HG02571 (cell line): ENCODE measurements around the gene SPRY2.

Experiments used
- ATAC-seq: cut with Tn5 transposase; IDR thresholded peaks from one replicate; pipeline ENCODE4 v1.9.1; 2021; ENCODE audit warnings: mild to moderate bottlenecking, moderate library complexity; ENCODE audit not compliant: unreplicated experiment

Gene SPRY2

DNA sequence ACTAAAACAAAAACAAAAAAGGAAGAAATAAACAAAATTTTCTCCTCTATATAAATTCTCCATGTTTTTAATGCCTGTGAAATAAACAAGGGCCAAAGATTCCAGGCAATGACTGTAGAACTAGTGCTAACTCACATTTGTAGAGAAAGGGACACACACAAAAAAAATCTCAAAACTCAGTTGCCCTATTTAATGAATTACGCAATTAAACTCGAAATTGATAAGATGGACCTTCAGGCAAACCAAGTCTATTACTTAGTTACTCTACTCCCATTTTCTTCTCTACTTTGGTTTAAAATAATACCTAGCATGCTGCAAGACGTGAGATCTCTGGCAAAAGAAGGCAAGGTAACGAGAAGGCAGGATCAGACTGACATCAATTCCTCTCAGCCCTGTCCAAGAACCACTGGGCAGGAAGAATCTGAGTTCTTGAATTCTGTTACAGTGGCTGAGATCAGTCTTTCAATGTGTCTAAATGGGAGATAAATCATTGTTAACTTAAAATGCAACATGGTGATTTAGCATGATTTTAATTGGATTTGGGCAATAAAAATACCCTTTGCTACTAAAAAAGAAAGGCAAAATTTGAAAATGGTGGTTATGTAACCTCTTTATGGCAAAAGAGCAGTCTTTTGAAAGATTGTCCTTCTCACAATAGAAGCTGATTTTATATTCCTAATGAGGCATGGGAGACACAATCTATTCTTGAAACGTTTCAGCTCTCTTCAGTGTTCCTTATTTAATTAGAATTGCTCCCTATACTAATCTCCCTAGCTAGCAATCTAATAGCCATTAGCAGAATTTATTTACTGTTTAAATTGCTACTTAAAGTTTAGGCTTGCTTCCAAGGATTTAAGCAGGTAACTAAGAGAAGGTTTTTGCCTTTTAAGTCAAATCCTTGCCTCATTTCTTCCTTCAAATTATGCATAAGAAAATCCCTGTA lies 25.9 kb downstream of the SPRY2 start:
- ATAC-seq: no peak

GRCh38 chr13:80313668-80314256 lies 27.2 kb downstream of the SPRY2 start:
- no peak for ATAC-seq

DNA sequence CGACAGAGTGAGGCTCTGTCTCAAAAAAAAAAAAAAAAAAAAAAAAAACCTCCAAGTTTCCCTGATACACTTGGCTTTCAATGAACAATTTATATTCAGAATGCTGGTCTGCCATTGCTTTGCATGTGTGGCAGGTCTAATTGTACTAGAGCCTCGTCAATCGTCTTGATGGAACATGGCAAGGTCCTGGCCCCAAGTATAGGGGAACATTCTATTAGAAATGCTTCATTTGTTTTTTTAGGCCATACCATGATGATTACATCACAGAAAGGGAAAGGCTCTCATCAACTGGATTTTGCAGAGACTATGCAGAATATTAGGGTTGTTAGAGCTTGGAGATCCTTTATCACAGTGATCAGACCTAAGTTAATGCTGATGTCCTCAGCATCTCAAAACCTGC lies 28.0 kb downstream of the SPRY2 start:
- ATAC-seq: no peak

DNA sequence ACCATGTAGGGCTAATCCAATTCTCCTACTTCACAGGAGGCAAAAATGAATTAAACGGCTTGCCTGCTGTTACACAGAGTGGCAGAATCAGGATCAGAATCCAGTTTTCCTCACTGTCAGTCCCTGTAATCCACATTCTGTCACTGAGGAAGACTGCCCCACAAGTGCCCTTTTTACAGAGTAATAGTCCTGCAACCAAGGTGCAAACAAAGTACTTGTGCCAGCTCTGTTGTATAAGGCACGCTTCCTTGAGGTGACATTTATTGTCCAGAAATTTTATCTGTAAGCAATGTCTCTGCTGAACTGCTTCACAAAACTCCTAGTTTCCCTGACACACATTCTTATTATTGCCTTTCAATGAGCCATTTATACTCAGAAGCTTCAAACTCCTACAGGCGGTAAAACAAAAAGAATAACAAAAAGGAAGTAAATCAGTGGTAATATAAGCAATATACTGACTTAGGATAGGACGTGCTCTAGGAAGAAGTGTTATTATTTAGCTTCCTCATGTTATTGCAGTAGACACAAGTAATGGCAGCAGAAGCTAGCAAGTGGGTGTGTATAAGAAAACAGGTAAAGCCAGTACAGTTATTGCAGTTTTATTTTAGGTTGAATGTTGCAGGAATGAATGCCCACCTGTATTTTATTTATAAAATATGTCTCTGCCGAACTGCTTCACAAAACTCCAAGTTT lies 28.8 kb downstream of the SPRY2 start:
- ATAC-seq: no peak

DNA sequence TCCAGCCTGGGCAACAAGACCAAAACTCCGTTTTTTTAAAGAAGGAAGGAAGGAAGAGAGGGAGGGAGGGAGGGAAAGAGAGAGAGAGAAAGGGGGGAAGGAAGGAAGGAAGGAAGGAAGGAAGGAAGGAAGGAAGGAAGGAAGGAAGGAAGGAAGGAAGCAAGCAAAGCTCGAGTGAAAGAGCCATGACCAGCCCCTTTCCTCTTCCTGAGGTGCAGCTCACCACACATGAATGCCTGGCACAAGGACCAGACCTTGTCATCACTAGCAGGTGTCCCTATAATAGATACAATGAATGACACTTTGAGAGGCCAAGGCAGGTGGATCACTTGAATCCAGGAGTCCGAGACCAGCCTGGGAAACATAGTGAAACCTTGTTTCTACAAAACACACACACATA lies 31.0 kb downstream of the SPRY2 start:
- ATAC-seq: no peak

GRCh38 chr13:80307401-80307987 lies 33.4 kb downstream of the SPRY2 start:
- ATAC-seq: no peak

DNA sequence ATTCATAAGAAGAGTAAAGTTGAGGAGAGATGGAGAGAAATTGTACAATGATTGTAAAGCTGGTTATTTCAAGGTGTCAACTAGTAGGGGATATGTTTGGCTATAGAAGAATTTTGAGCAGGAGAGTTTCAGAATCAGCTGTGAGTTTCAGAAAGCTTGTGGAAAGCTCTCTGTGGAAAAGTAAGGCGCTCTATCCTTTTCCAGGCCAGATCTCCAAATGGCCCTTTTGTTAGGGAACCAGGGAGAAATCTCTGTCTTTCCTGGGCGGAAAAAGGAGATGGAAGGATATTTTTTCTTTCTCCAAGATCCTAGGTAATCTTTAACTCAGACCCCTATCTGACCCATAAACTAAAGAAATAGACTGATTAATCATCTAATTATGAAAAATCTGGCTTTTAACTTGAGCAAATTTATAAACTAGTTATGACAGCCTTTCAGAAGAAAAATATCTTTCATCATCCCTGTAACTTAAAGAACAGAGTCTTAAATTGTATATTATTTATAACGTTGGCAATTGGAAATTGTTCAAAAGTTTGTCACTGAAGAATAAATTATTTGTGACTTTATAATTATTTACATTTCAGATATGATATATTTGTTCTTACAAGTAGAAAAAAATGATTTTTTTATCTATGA lies 34.5 kb downstream of the SPRY2 start:
- ATAC-seq: no peak

GRCh38 chr13:80305737-80306136 lies 35.2 kb downstream of the SPRY2 start:
- no peak for ATAC-seq

DNA sequence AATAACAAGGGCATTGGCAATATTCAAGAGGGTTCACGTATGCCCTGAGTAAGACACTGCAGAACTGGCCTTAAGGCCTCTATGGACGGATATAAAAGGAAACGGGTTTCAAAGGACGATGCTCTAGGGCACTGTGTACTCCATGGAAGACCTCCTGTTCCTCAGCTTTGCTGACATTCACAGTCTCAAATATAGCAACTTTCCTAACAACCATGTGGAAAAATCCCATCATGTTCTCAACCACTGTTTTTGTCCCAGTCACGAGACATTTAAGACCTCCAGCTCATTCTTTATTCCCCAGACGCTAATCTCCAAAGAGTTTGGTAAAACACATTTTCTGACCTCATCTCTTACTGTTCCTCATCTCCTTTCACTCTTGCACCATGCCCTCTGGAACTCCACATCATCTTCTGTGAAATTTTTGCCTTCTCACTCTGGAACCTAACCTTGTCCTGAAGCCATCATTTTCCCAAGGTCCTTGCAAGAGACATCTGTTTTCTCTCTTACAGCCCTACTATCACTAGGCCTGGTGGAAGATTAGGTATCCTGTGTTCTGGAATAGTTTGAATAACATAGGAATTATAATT lies 37.6 kb downstream of the SPRY2 start:
- no peak for ATAC-seq

DNA sequence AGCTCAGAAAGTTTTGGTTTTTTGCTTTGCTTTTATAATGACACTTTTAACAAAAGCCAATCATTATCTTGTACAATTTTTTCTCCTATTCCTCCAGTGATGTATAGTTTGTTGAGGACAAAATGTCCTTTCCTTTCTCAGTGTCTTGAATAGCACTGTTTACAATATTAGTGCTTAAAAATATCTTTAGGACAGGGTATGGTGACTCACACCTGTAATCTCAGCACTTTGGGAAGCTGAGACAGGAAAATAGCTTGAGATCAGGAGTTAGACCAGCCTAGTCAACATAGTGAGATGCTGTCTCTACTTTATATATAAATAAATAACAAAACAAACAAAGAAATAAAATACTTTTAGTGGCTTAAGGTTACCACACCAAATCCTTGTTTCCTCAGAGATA lies 41.9 kb downstream of the SPRY2 start:
- no peak for ATAC-seq

- no peak for ATAC-seq
Observed at GRCh38 chr13:80297503-80297902, 43.4 kb downstream of the SPRY2 start.

- no peak for ATAC-seq
Observed at GRCh38 chr13:80297094-80297493, 43.8 kb downstream of the SPRY2 start.

GRCh38 chr13:80296638-80297037 lies 44.3 kb downstream of the SPRY2 start:
- ATAC-seq: no peak

GRCh38 chr13:80290591-80290990 lies 50.3 kb downstream of the SPRY2 start:
- no peak for ATAC-seq
